HepG2 (cell line): ENCODE results near the gene FGD2. TPM values are rescaled to one million over a fixed set of nuclear protein-coding genes. Genes with fewer than 3 reads are reported as not detected.

Experiments used
- FOXA3 ChIP-seq: IDR thresholded peaks from 2 replicates; pipeline ENCODE4 v1.6.1; 2016; ENCODE audit warnings: missing genetic modification reagents, missing compliant biosample characterization
- FOXP1 ChIP-seq, 2 experiments: fragments of 450-650 bp in 1 of 2; IDR thresholded peaks; 2 replicates each; pipeline ENCODE4 v1.6.1; 2017 to 2018; ENCODE audit warnings: antibody characterized with exemption in 1 of 2
- HDAC6 ChIP-seq: fragments of 200-600 bp; sonication (generic); IDR thresholded peaks from 2 replicates; pipeline ENCODE4 v1.7.0; 2017; ENCODE audit warnings: mild to moderate bottlenecking, antibody characterized with exemption, low read length, low read depth
- NR2F6 ChIP-seq, 2 experiments: IDR thresholded peaks; 2 replicates each; pipeline ENCODE4 v1.6.1; 2016; ENCODE audit warnings: antibody characterized with exemption in 1 of 2, mild to moderate bottlenecking in 1 of 2
- PCBP2 ChIP-seq: fragments of 200-400 bp; formaldehyde crosslinking; optimal IDR thresholded peaks from 2 replicates; pipeline ENCODE3; 2018; ENCODE audit warnings: low read length, low read depth; ENCODE audit not compliant: poor library complexity, severe bottlenecking
- SRSF9 ChIP-seq: fragments of 200-400 bp; formaldehyde crosslinking; IDR thresholded peaks from 2 replicates; pipeline ENCODE4 v1.6.1; 2018; ENCODE audit warnings: borderline replicate concordance, mild to moderate bottlenecking, low read depth, low read length; ENCODE audit not compliant: insufficient read depth, poor library complexity, severe bottlenecking
- TBX2 ChIP-seq: sonication (generic); formaldehyde crosslinking; IDR thresholded peaks from 2 replicates; pipeline ENCODE4 v1.5.0; 2020; ENCODE audit warnings: missing genetic modification reagents, mild to moderate bottlenecking, borderline replicate concordance
- TIGD3 ChIP-seq: sonication (generic); formaldehyde crosslinking; IDR thresholded peaks from 2 replicates; pipeline ENCODE4 v1.5.1; 2020; ENCODE audit warnings: mild to moderate bottlenecking, missing genetic modification reagents, borderline replicate concordance
- ZNF251 ChIP-seq: sonication (generic); formaldehyde crosslinking; IDR thresholded peaks from 2 replicates; pipeline ENCODE4 v1.9.0; 2021; ENCODE audit warnings: mild to moderate bottlenecking, missing genetic modification reagents
- ZNF263 ChIP-seq: sonication (generic); formaldehyde crosslinking; IDR thresholded peaks from 2 replicates; pipeline ENCODE4 v1.4.0; 2020; ENCODE audit warnings: missing genetic modification reagents
- ZNF746 ChIP-seq: sonication (generic); formaldehyde crosslinking; IDR thresholded peaks from 2 replicates; pipeline ENCODE4 v1.8.0; 2022; ENCODE audit warnings: mild to moderate bottlenecking, missing genetic modification reagents
- polyA plus RNA-seq, 8 experiments: library from polyadenylated mRNA; depleted of rRNA in 3 of 8; stranded (reverse) in 7 of 8; unstranded in 1 of 8; fragments of >200 nt; fragmentation: Illumina TruSeq in 4 of 8; extraction: Trizol in 4 of 8; gene quantifications; 2 replicates each; pipeline versions ENCODE4 v1.2.1 to v1.2.3, GENCODE V29; 2011 to 2016; ENCODE audit warnings: low read depth in 4 of 8, missing spikeins in 1 of 8, mixed read lengths in 1 of 8; ENCODE audit not compliant: insufficient read depth in 1 of 8
- total RNA-seq, 5 experiments: library from RNA; depleted of rRNA; stranded (reverse); fragments of >200 nt; fragmentation: Illumina TruSeq; extraction: Trizol; gene quantifications; 2 replicates each; pipeline ENCODE4 v1.2.3, GENCODE V29; 2016; ENCODE audit warnings: low read depth in 1 of 5
- TF ChIP-seq, protein P1 (sequence below): sonication (generic); formaldehyde crosslinking; IDR thresholded peaks from 2 replicates; pipeline ENCODE4 v1.4.0; 2020; ENCODE audit warnings: missing genetic modification reagents
- TF ChIP-seq, protein P2 (sequence below), 2 experiments: fragments of 450-650 bp in 1 of 2; sonication (generic) in 1 of 2; formaldehyde crosslinking; IDR thresholded peaks; 2 replicates each; pipeline versions ENCODE4 v1.5.0 to v1.8.0; 2020 to 2022; ENCODE audit warnings: mild to moderate bottlenecking in 1 of 2, missing genetic modification reagents in 1 of 2
- TF ChIP-seq, protein P3 (sequence below): sonication (generic); formaldehyde crosslinking; IDR thresholded peaks from 2 replicates; pipeline ENCODE4 v1.4.0; 2020; ENCODE audit warnings: mild to moderate bottlenecking, missing genetic modification reagents
- TF ChIP-seq, protein P4 (sequence below): sonication (generic); formaldehyde crosslinking; IDR thresholded peaks from 2 replicates; pipeline ENCODE4 v1.5.0; 2020; ENCODE audit warnings: missing genetic modification reagents

Gene FGD2
- total and polyA plus RNA-seq, 2 of the 13 experiments (the other 11 are each of a cell fraction or from before 2014, with no cell fraction given): not detected

- TF ChIP-seq, protein P1, sequence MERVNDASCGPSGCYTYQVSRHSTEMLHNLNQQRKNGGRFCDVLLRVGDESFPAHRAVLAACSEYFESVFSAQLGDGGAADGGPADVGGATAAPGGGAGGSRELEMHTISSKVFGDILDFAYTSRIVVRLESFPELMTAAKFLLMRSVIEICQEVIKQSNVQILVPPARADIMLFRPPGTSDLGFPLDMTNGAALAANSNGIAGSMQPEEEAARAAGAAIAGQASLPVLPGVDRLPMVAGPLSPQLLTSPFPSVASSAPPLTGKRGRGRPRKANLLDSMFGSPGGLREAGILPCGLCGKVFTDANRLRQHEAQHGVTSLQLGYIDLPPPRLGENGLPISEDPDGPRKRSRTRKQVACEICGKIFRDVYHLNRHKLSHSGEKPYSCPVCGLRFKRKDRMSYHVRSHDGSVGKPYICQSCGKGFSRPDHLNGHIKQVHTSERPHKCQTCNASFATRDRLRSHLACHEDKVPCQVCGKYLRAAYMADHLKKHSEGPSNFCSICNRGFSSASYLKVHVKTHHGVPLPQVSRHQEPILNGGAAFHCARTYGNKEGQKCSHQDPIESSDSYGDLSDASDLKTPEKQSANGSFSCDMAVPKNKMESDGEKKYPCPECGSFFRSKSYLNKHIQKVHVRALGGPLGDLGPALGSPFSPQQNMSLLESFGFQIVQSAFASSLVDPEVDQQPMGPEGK: peak; percentile 58
- TF ChIP-seq TIGD3 (no peak; the same call in 1 of the 2 replicates), FOXA3 (CRISPR knock-in tag) (peak; percentile 68), ZNF251 (no peak), HDAC6 (no peak), PCBP2 (no peak), ZNF263 (CRISPR knock-in tag) (peak; percentile 97), TBX2 (CRISPR knock-in tag) (peak; percentile 24; the same call in 1 of the 2 replicates), FOXP1 (IDR thresholded peaks at IDR 0.05) (no peak), FOXP1 (CRISPR knock-in tag; IDR thresholded peaks at IDR 0.05) (peak; percentile 83), ZNF746 (CRISPR knock-in tag) (no peak), SRSF9 (no peak), NR2F6 (IDR thresholded peaks at IDR 0.05) (no peak), NR2F6 (CRISPR knock-in tag; IDR thresholded peaks at IDR 0.05) (peak; percentile 50; the same call in 1 of the 2 replicates)
- TF ChIP-seq, protein P2, sequence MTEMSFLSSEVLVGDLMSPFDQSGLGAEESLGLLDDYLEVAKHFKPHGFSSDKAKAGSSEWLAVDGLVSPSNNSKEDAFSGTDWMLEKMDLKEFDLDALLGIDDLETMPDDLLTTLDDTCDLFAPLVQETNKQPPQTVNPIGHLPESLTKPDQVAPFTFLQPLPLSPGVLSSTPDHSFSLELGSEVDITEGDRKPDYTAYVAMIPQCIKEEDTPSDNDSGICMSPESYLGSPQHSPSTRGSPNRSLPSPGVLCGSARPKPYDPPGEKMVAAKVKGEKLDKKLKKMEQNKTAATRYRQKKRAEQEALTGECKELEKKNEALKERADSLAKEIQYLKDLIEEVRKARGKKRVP (CRISPR knock-in tag; IDR thresholded peaks at IDR 0.05): no peak
- TF ChIP-seq, protein P3, sequence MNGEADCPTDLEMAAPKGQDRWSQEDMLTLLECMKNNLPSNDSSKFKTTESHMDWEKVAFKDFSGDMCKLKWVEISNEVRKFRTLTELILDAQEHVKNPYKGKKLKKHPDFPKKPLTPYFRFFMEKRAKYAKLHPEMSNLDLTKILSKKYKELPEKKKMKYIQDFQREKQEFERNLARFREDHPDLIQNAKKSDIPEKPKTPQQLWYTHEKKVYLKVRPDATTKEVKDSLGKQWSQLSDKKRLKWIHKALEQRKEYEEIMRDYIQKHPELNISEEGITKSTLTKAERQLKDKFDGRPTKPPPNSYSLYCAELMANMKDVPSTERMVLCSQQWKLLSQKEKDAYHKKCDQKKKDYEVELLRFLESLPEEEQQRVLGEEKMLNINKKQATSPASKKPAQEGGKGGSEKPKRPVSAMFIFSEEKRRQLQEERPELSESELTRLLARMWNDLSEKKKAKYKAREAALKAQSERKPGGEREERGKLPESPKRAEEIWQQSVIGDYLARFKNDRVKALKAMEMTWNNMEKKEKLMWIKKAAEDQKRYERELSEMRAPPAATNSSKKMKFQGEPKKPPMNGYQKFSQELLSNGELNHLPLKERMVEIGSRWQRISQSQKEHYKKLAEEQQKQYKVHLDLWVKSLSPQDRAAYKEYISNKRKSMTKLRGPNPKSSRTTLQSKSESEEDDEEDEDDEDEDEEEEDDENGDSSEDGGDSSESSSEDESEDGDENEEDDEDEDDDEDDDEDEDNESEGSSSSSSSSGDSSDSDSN: peak; percentile 24; the same call in 1 of the 2 replicates
- TF ChIP-seq, protein P4, sequence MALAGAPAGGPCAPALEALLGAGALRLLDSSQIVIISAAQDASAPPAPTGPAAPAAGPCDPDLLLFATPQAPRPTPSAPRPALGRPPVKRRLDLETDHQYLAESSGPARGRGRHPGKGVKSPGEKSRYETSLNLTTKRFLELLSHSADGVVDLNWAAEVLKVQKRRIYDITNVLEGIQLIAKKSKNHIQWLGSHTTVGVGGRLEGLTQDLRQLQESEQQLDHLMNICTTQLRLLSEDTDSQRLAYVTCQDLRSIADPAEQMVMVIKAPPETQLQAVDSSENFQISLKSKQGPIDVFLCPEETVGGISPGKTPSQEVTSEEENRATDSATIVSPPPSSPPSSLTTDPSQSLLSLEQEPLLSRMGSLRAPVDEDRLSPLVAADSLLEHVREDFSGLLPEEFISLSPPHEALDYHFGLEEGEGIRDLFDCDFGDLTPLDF (CRISPR knock-in tag): no peak
Observed at GRCh38 chr6:37029249-37029971, 24.0 kb downstream of the FGD2 start (continued).
